Right cardiac atrium (tissue), 5 donors: Measurements from ENCODE around the gene ADK. TPM values are rescaled to one million over a fixed set of nuclear protein-coding genes. Genes with fewer than 3 reads are reported as not detected.
"Not testable (repeated sequence)": the region's sequence is repeated elsewhere in the genome, so short reads cannot be mapped to it uniquely, and the experiment has no call there.

Experiments used
- ATAC-seq, 2 donors: fragments of 200-7000 bp; cut with Tn5 transposase; one replicate each; pipeline versions ENCODE4 v1.8.0 to v1.9.1; 2020; ENCODE audit warnings: moderate library complexity in 2 of 2, mild to moderate bottlenecking in 1 of 2
- DNase-seq, 3 donors: peaks; one replicate each; pipeline ENCODE4 v3.0.0-alpha.2; 2020
- H3K27ac ChIP-seq: one replicate; pipeline ENCODE4 v1.5.1; 2013; ENCODE audit warnings: mild to moderate bottlenecking, low read length, control low read depth, moderate library complexity
- H3K27me3 ChIP-seq: one replicate; pipeline ENCODE4 v1.6.1; 2013; ENCODE audit not compliant: control insufficient read depth, insufficient read depth
- H3K4me1 ChIP-seq: one replicate; pipeline ENCODE4 v1.6.1; 2013; ENCODE audit warnings: low read length; ENCODE audit not compliant: control insufficient read depth, insufficient read depth
- H3K4me3 ChIP-seq: one replicate; pipeline ENCODE4 v1.5.1; 2013; ENCODE audit warnings: low read length, control low read depth
- H3K9me3 ChIP-seq: one replicate; pipeline ENCODE4 v1.6.1; 2013; ENCODE audit warnings: low read length; ENCODE audit not compliant: control insufficient read depth
- WGBS: extraction: QIAGEN DNeasy Blood & Tissue Kit; methylation state at CpG from one replicate; pipeline ENCODE4 v1.1.7; 2013; 5-methylcytosine and 5-hydroxymethylcytosine counted together
- intact Hi-C, 4 donors: fragments of 100-400 bp; cut with DNase I; formaldehyde crosslinking; loops; one replicate each; pipeline versions ENCODE4 v1.11.0 to v1.14.0; 2022 to 2023
- polyA plus RNA-seq: library from polyadenylated mRNA; stranded (reverse); fragments of 200-250 nt; gene quantifications from one replicate; pipeline ENCODE4 v1.2.3, GENCODE V29; 2013
- total RNA-seq, 4 donors: library from RNA; stranded (reverse); fragmentation: NEBNext Ultra II Directional; extraction: Animal tissue kit (Norgen Biotek cat#: 25700); gene quantifications; one replicate each; pipeline ENCODE4 v1.2.1, GENCODE V29; 2021
- donor health status: healthy with polysubstance abuse.
- donor health status: DM: no; HTN: yes; CAD: no.
- donor health status: DM: no; HTN: no; CAD: no.
- donor health status: DM: no; HTN: yes; CAD: no; lungs with severe emphysema.
- donor health status: DM: yes; HTN: yes; CAD: no.

ADK gene
- total and polyA plus RNA-seq, 5 donors = 34.5 to 42.2 (median 41.0) TPM

- no peak overlapping the region for H3K27ac ChIP-seq
- no peak overlapping the region for H3K4me3 ChIP-seq
- DNase-seq (no peak), ATAC-seq (no peak)
- WGBS = 98% methylated on average over 1 of the region's 1 CpG
- H3K4me1 ChIP-seq = no peaks in the 10 kb centered on the region
- H3K9me3 ChIP-seq = no peaks in the 10 kb centered on the region
- intact Hi-C loops = no loop called here
- no peaks in the 10 kb centered on the region for H3K27me3 ChIP-seq
These were observed 302.1 kb downstream of the ADK start for GRCh38 chr10:74453169-74453568.

GRCh38 chr10:74457478-74457877 is 306.5 kb downstream of the ADK start:
- H3K27me3 ChIP-seq, H3K9me3 ChIP-seq, ATAC-seq, H3K4me3 ChIP-seq, H3K27ac ChIP-seq, intact Hi-C loops, H3K4me1 ChIP-seq, DNase-seq: not testable (repeated sequence)
- 99% methylated on average over 1 of the region's 1 CpG for WGBS

- DNase-seq (no peak), ATAC-seq (no peak)
- Histone ChIP-seq H3K27ac (no peak overlapping the region), H3K27me3 (no peaks in the 10 kb centered on the region), H3K4me3 (no peak overlapping the region), H3K9me3 (no peaks in the 10 kb centered on the region), H3K4me1 (no peaks in the 10 kb centered on the region)
- intact Hi-C loops = no loop called here
- WGBS = 42% methylated on average over 1 of the region's 1 CpG
These were observed 309.8 kb downstream of the ADK start for GRCh38 chr10:74460812-74461211.

DNA sequence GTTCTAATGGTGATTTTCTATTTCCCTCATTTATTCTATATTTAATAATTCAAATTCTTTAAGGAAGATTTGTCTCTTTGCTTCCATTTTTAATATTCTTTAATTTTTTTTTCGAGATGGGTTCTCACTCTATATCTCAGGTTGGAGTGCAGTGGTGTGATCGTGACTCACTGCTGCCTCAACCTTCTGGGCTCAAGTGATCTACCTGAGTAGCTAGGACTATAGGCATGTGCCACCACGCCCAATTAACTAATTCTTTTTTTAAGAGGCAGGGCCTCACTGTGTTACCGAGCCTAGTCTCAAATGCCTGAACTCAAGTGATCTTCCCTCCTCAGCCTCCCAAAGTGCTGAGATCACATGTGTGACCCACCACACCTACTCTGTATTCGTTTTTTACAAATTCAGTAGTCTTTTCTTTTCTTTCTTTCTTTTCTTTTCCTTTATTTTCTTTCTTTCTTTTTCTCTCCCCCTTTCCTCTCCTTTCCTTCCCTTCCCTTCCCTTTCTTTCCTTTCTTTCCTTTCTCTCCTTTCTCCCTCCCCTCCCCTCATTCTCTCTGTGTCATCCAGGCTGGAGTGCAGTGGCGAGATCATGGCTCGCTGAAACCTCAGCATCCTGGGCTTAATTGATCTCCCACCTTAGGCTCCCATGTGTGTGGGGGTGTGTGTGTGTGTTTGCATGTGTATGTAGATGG is 323.1 kb downstream of the ADK start:
- Histone ChIP-seq H3K27me3 (no peaks in the 10 kb centered on the region), H3K4me1 (no peaks in the 10 kb centered on the region), H3K4me3 (no peak overlapping the region), H3K27ac (no peak overlapping the region), H3K9me3 (no peaks in the 10 kb centered on the region)
- ATAC-seq (no peak), DNase-seq (no peak)
- intact Hi-C loops = no loop called here
- 96% methylated on average over 7 of the region's 7 CpGs for WGBS

- H3K4me3 ChIP-seq, H3K4me1 ChIP-seq, H3K27me3 ChIP-seq, H3K9me3 ChIP-seq, intact Hi-C loops, H3K27ac ChIP-seq, DNase-seq, ATAC-seq: not testable (repeated sequence)
- 95% methylated on average over 10 of the region's 10 CpGs for WGBS
These were observed 325.2 kb downstream of the ADK start for GRCh38 chr10:74476162-74476706.

DNA sequence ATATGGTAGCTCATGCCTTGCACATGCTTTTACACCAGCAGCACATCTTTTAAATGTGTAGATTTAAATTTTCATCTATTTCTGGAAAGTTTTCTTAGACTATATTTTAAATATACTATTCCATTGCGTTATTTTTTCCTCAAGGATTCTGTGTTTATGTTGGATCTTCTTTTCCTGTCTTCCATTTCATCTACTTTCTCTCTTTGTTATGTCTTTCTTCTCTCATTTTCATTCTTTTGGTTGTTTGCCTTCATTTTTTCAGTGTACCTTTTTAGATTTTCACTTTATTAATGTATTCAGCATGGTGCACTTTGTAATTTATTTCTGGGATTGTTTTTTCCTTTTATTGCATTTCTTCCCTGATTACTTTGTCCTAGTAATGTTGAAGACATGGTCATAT is 329.8 kb downstream of the ADK start:
- H3K4me3 ChIP-seq = no peak overlapping the region
- no peak overlapping the region for H3K27ac ChIP-seq
- H3K9me3 ChIP-seq = no peaks in the 10 kb centered on the region
- H3K4me1 ChIP-seq = no peaks in the 10 kb centered on the region
- ATAC-seq = no peak
- intact Hi-C loops = no loop called here
- H3K27me3 ChIP-seq = no peaks in the 10 kb centered on the region
- WGBS = 93% methylated on average over 1 of the region's 1 CpG
- no peak for DNase-seq

- H3K4me1 ChIP-seq = no peaks in the 10 kb centered on the region
- H3K9me3 ChIP-seq = no peaks in the 10 kb centered on the region
- WGBS = 98% methylated on average over 3 of the region's 3 CpGs
These were observed 332.3 kb downstream of the ADK start for GRCh38 chr10:74483356-74483755.

GRCh38 chr10:74485283-74485682 is 334.3 kb downstream of the ADK start:
- over 99% methylated on average over 2 of the region's 2 CpGs for WGBS

More at GRCh38 chr10:74483356-74483755, 332.3 kb downstream of the ADK start:
- H3K27ac ChIP-seq = no peak overlapping the region
- intact Hi-C loops = no loop called here
- no peak for DNase-seq
- ATAC-seq = no peak
- H3K27me3 ChIP-seq = no peaks in the 10 kb centered on the region
- no peak overlapping the region for H3K4me3 ChIP-seq

GRCh38 chr10:74486659-74487058 is 335.6 kb downstream of the ADK start:
- no peaks in the 10 kb centered on the region for H3K27me3 ChIP-seq
- 70% methylated on average over 1 of the region's 1 CpG for WGBS
- DNase-seq (no peak), ATAC-seq (no peak)
- no peak overlapping the region for H3K27ac ChIP-seq
- H3K9me3 ChIP-seq = no peaks in the 10 kb centered on the region
- no peak overlapping the region for H3K4me3 ChIP-seq
- H3K4me1 ChIP-seq = no peaks in the 10 kb centered on the region
- intact Hi-C loops = no loop called here

More at GRCh38 chr10:74485283-74485682, 334.3 kb downstream of the ADK start:
- H3K4me1 ChIP-seq = no peaks in the 10 kb centered on the region
- no peaks in the 10 kb centered on the region for H3K27me3 ChIP-seq
- ATAC-seq (no peak), DNase-seq (no peak)
- H3K27ac ChIP-seq = no peak overlapping the region
- H3K9me3 ChIP-seq = no peaks in the 10 kb centered on the region
- no peak overlapping the region for H3K4me3 ChIP-seq
- intact Hi-C loops = no loop called here

- H3K9me3 ChIP-seq = no peaks in the 10 kb centered on the region
- no peaks in the 10 kb centered on the region for H3K27me3 ChIP-seq
- intact Hi-C loops = no loop called here
- H3K27ac ChIP-seq = no peak overlapping the region
- DNase-seq (no peak), ATAC-seq (no peak)
- no peaks in the 10 kb centered on the region for H3K4me1 ChIP-seq
- no peak overlapping the region for H3K4me3 ChIP-seq
These were observed 337.9 kb downstream of the ADK start for GRCh38 chr10:74488907-74489306.

GRCh38 chr10:74490551-74490950 is 339.5 kb downstream of the ADK start:
- Histone ChIP-seq H3K4me1 (no peaks in the 10 kb centered on the region), H3K27me3 (no peaks in the 10 kb centered on the region), H3K9me3 (no peaks in the 10 kb centered on the region), H3K4me3 (peak overlapping the region; percentile 5), H3K27ac (no peak overlapping the region)
- intact Hi-C loops = no loop called here
- 48% methylated on average over 4 of the region's 4 CpGs for WGBS
- DNase-seq (no peak), ATAC-seq (no peak)

GRCh38 chr10:74491014-74491413 is 340.0 kb downstream of the ADK start:
- H3K27ac ChIP-seq = no peak overlapping the region
- H3K4me3 ChIP-seq = no peak overlapping the region
- intact Hi-C loops = no loop called here
- no peaks in the 10 kb centered on the region for H3K4me1 ChIP-seq
- ATAC-seq = no peak
- 98% methylated on average over 4 of the region's 4 CpGs for WGBS
- no peaks in the 10 kb centered on the region for H3K27me3 ChIP-seq
- no peaks in the 10 kb centered on the region for H3K9me3 ChIP-seq
- DNase-seq = no peak
